GM18511 (cell line): ENCODE measurements around the gene NUDT9.
"Not testable (repeated sequence)": the region's sequence is repeated elsewhere in the genome, so short reads cannot be mapped to it uniquely, and the experiment has no call there.

Experiments used
- ATAC-seq: cut with Tn5 transposase; IDR thresholded peaks from one replicate; pipeline ENCODE4 v1.9.1; 2021; ENCODE audit warnings: mild to moderate bottlenecking, moderate library complexity; ENCODE audit not compliant: unreplicated experiment

NUDT9 gene

DNA sequence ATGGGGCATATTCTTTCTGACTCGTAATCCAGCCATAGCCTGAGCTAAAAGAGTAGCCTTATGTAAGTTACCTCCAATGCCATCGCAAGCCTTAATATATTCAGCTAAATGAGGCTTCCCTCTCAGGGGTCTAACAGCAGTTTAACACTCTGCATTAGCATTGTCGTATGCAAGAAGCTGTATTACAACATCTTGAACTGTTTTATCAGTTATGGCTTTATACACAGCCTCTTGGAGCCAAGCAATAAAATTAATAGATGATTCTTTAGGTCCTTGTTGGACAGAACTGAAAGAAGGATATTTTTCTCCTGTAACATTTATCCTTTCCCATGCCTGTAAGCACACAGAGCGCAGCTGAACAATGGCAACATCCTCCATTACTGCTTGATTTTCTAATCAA, 15.5 kb upstream of the NUDT9 start:
- peak; percentile 13 for ATAC-seq

- no peak for ATAC-seq
Measured at GRCh38 chr4:87409420-87409939, 12.9 kb upstream of the NUDT9 start.

DNA sequence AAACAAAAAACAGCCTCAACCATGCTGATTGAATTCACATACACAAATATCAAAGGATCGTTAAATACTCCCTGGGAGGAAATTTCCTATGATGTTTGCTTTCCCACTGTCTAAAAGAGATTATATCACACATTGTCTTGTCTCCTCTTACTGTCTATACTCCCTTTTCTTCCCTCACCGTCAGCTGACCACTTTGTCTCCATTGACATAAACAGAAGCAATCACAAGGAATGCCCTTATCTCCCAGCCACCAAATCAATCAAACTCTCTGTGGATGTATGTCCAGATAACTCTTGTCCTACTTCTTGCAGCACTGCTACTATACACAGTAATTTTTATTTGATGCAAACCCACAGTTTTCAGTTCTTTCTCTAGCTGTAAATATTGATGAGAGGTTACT, 12.2 kb upstream of the NUDT9 start:
- no peak for ATAC-seq

GRCh38 chr4:87410679-87411078, 11.7 kb upstream of the NUDT9 start:
- ATAC-seq: no peak

DNA sequence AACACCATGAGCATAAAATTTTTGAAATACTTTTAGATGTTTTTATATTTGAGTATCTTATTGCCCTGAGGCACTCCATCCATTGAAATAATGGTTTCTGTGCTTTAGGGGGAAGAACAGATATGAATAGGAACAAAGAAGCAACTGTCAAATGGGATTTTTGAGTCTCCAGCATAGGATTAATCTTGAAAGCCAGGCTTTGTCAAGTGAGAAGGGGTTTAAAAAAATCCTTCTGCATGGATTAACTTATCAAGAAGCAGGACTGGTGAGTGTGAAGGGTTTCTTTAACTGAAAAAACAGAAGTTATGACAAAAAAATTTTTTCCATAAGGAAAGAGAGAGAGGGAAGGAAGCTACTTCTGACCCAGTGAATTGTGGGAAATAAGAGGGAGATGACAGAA, 7.6 kb upstream of the NUDT9 start:
- no peak for ATAC-seq

- no peak for ATAC-seq
Measured at GRCh38 chr4:87416965-87417364, 5.4 kb upstream of the NUDT9 start.

GRCh38 chr4:87418410-87418809, 4.0 kb upstream of the NUDT9 start:
- not testable (repeated sequence) for ATAC-seq

DNA sequence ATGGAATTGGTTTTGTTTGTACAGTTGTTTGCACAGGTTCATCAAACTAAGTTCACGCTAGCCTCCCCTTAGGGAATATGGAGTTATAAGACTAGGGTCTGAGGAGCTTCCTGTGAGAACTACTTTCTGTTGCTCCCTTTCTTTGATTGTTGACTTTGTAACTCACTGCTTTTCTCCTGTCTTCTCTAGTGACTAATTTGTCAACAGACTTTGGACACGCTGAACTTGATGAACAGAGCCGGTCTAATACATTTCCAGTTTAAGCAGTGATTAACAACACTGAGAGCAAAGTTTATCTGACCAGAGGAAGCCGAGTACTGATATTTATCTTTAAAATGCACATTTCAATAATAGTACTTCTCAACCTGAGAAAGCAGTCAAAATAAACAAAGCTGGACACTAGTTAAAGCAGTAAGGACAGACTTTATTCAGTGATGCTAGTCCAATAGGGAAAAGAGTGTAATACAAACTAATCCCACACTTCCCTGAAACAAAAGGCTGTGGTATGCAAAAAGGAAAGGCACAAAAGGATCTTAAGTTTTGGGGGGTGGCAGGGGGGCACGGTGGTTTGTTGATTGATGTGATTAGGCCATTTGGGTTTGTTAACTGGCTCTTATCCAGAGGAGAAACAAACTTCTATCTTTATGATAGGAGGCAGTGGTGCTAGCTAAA, 2.7 kb upstream of the NUDT9 start:
- ATAC-seq: no peak

- no peak for ATAC-seq
Measured at GRCh38 chr4:87420276-87420830, 2.0 kb upstream of the NUDT9 start.

DNA sequence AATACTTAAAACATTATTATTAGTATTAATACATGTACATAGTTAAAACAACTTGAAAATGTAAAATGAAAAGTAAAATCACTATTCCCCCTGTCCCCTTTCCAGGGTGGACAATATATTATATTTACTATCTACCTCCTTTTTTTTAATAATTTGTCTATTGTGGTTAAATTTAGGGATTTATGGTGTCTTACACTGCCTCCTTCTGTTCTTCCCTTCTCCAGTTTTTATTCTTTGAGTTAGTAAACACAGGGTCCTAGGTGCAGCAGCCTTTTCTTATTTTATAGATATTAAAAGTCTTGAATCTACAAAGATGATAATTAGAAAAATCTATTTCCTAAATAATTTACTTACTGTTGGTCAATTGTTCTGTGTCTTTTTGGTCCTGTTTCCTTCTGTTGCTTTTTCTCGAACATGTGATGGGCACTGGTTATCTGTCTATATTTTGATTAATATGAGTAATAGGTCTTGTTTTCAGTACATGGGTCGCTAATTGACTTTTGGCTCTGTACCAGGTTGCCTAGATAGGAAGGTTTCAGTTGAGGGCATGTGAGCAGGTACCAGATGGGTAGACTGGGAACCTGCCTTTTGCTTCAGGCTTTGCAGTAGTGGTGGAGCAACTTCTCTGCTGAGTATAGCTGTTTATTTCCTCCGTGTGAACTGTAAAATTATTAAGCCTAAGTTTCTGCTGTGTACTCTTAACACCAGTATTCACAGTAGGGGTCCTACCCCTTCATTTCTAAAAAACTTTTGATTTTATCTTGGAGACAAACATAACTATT, 1.1 kb downstream of the NUDT9 start:
- ATAC-seq: no peak

- ATAC-seq: not testable (repeated sequence)
Measured at GRCh38 chr4:87424099-87424543, 1.7 kb downstream of the NUDT9 start.

GRCh38 chr4:87425711-87426110, 3.3 kb downstream of the NUDT9 start:
- ATAC-seq: no peak

DNA sequence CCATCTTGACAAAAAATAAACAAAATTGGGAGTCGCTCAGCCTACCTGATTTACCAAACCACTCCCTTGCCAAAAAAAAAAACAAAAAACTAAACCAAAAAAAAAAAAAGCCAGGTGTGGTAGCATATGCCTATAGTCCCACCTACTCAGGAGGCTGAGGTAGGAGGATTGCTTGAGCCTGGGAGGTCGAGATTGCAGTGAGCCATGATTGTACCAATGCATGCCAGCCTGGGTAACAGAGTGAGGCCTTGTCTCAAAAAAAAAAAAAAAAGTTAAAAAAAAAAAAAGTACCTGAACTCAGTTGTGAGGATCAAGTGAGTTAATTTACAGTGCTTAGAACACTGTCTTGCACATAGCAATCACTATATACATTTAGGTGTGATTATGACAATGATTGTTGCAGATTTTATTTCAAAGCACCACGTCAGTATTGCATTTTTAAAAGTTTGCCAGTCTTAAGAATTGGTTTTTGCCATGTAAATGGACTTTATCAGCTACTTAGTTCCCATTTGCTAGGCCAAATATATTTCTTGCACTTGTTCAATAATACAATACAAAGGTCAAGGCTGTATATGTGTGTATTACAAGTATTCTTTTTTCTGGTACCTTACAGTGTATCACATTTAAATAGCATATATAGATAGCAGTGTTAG, 4.6 kb downstream of the NUDT9 start:
- ATAC-seq: no peak

- ATAC-seq: no peak
Measured at GRCh38 chr4:87427518-87427868, 5.1 kb downstream of the NUDT9 start.

DNA sequence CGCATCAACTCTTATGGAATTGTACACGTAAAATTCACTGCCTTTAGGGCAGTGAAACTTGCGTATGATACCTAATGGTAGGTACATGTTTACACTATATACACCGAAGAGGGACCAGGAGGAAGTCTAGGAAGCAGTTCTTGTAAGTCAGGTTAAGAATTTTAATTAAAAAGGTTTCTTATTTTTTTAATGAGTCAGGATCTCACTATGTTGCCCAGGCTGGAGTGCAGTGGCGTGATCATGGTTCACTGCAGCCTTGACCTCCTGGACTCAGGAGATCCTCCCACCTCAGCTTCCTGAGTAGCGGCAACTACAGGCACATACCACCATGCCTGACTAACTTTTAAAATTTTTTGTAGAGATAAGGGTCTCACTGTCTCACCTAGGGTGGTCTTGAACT, 6.6 kb downstream of the NUDT9 start:
- no peak for ATAC-seq

DNA sequence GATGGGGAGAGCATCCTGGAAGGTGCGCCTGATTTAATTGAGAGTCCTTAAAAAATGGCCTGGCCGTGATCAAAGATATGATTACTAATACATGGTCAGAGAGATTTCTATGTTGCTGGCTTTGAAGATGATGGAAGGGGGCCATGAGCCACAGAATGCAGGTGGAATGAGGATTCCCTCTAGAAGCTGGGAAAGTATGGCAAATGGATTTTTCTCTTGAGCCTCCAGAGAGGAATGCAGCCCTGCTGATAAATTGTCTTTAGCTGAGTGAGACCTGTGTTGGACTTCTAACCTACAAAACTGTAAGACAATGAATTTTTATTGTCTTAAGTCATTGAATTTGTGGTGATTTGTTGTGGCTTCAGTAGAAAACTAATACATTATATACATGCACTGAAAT, 7.7 kb downstream of the NUDT9 start:
- no peak for ATAC-seq

GRCh38 chr4:87433342-87433741, 11.0 kb downstream of the NUDT9 start:
- no peak for ATAC-seq

GRCh38 chr4:87442889-87443288, 20.5 kb downstream of the NUDT9 start:
- no peak for ATAC-seq

- no peak for ATAC-seq
Measured at GRCh38 chr4:87444741-87445140, 22.4 kb downstream of the NUDT9 start.

DNA sequence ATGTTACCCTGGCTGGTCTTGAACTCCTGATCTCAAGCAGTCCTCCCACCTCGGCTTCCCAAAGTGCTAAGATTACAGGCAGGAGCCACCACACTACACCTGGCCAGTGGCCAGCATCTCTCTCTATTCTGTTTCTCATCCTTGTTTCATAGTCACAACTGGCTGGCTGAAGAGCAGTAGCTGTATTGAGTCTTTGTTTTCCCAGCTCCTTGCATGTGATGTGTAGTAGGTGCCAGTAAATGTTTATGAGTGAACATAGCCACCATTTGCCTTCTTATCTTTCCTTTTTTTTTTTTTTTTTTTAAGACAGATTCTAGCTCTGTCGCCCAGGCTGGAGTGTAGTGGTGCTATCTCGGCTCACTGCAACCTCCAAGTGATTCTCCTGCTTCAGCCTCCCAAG, 23.6 kb downstream of the NUDT9 start:
- no peak for ATAC-seq

- not testable (repeated sequence) for ATAC-seq
Measured at GRCh38 chr4:87446375-87446774, 24.0 kb downstream of the NUDT9 start.

GRCh38 chr4:87451537-87451936, 29.2 kb downstream of the NUDT9 start:
- no peak for ATAC-seq
